SH-SY5Y (cell line): ENCODE data around the gene HNRNPAB.

ENCODE experiments used
- GATA2 ChIP-seq: IDR thresholded peaks from 2 replicates; pipeline ENCODE4 v1.6.1; 2011; ENCODE audit warnings: mild to moderate bottlenecking, low read depth, low read length
- GATA3 ChIP-seq: IDR thresholded peaks from 2 replicates; pipeline ENCODE4 v1.6.1; 2011; ENCODE audit warnings: low read depth, mild to moderate bottlenecking, low read length, moderate library complexity

DNA sequence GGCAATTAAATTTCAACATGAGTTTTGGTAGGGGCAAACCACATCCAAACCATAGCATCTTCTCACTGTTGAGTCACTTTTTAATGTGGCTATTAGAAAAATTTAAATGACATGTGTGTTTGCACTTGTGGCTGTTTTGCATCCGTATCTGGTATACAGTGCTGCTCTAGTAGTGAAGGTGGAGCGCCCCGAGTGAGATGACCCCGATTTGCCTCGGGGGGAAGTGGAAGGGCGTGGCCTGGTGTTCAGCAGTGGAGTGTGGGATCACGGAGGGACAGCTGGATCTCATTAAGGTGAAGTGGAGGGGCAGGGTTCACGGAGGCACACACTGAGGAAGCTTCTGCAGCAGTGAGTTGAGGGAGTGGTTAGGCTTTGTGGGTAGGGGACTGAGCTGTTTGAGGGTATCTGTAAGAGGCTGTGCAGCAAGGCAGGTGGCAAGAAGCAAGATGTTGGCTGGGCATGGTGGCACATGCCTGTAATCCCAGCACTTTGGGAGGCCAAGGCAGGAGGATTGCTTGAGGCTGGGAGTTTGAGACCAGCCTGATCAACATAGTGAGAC, 11.0 kb upstream of the HNRNPAB start:
- TF ChIP-seq GATA3 (no peak), GATA2 (no peak)
